Transverse colon (tissue), 4 donors: ENCODE data around the gene HS1BP3. TPM values are rescaled to one million over a fixed set of nuclear protein-coding genes. Genes with fewer than 3 reads are reported as not detected.

Source experiments
- DNase-seq: peaks from one replicate; pipeline ENCODE4 v3.0.0-alpha.2; 2019
- H3K27ac ChIP-seq, 4 donors: fragments of 200-600 bp; sonication (generic); 2 replicates each; pipeline ENCODE4 v1.5.1; 2016 to 2018; ENCODE audit warnings: inconsistent platforms in 4 of 4
- H3K27me3 ChIP-seq: fragments of 200-600 bp; sonication (generic); 2 replicates; pipeline ENCODE4 v1.5.1; 2017; ENCODE audit warnings: inconsistent platforms
- H3K36me3 ChIP-seq, 4 donors: fragments of 200-600 bp; sonication (generic); 2 replicates each; pipeline ENCODE4 v1.5.1; 2017 to 2019; ENCODE audit warnings: inconsistent platforms in 4 of 4
- H3K4me1 ChIP-seq, 4 donors: fragments of 200-600 bp; sonication (generic); 2 replicates each; pipeline ENCODE4 v1.5.1; 2017 to 2020; ENCODE audit warnings: inconsistent platforms in 4 of 4
- H3K4me3 ChIP-seq, 4 donors: fragments of 200-600 bp; sonication (generic); 1 replicate in 1 of 4; 2 replicates in 3 of 4; pipeline versions ENCODE4 v1.5.1 to v1.6.1; 2017 to 2019; ENCODE audit warnings: inconsistent platforms in 4 of 4
- H3K9me3 ChIP-seq, 2 donors: fragments of 200-600 bp; sonication (generic); 2 replicates each; pipeline ENCODE4 v1.5.1; 2017 to 2019; ENCODE audit warnings: inconsistent platforms in 2 of 2
- EP300 ChIP-seq: sonication (generic); formaldehyde crosslinking; IDR thresholded peaks from one replicate; pipeline ENCODE4 v1.6.1; 2017; ENCODE audit warnings: antibody characterized with exemption, low read depth
- POLR2A ChIP-seq: fragments of 450-650 bp; IDR thresholded peaks from one replicate; pipeline ENCODE4 v1.6.1; 2016; ENCODE audit warnings: antibody characterized with exemption, mild to moderate bottlenecking, moderate library complexity
- POLR2AphosphoS5 ChIP-seq, 3 donors: sonication (generic); formaldehyde crosslinking; IDR thresholded peaks; one replicate each; pipeline ENCODE4 v1.6.1; 2016; ENCODE audit warnings: antibody characterized with exemption in 3 of 3
- WGBS, 2 donors: methylation state at CpG; one replicate each; pipeline ENCODE4 v1.1.5; 2018; ENCODE audit warnings: low coverage in 1 of 2; 5-methylcytosine and 5-hydroxymethylcytosine counted together
- in situ Hi-C, 4 donors: fragments of 200-750 bp; cut with MboI; loops; one replicate each; pipeline versions ENCODE4 v1.15.0 to v1.15.1; 2017; ENCODE audit warnings: low sequenced_read_pairs in 3 of 4, low pct_ligation_motif_present in 1 of 4, low pct_unique_long_range_greater_than_20kb in 1 of 4
- intact Hi-C: fragments of 100-400 bp; cut with DNase I; formaldehyde crosslinking; loops from one replicate; pipeline ENCODE4 v1.15.1; 2023; ENCODE audit warnings: low total_unique reads
- total RNA-seq, 4 donors: library from RNA; depleted of rRNA; stranded (reverse); fragments of >200 nt; gene quantifications; one replicate each; pipeline ENCODE4 v1.1.0, GENCODE V29; 2016
- TF ChIP-seq, protein P1 (sequence below), 5 experiments: fragments of 200-600 bp in 3 of 5; fragments of 450-650 bp in 2 of 5; sonication (generic) in 3 of 5; IDR thresholded peaks; 1 replicate in 2 of 5; 2 replicates in 3 of 5; pipeline ENCODE4 v1.5.1; 2016 to 2017; ENCODE audit warnings: antibody characterized with exemption in 5 of 5, inconsistent platforms in 3 of 5, mild to moderate bottlenecking in 2 of 5, moderate library complexity in 1 of 5

HS1BP3 gene
- total RNA-seq, 4 donors from 2014 or later: 29.5 to 44.2 (median 33.1) TPM

GRCh38 chr2:20663196-20664070, 12.5 kb upstream of the HS1BP3 start:
- intact Hi-C loops (no loop called here), in situ Hi-C loops (loop anchor here (5.0 to 25.0 kb wide), 3 partner anchors 299 to 449 kb away; partner anchors contain the start of gene TDRD15 (in 3 of the 4))
- WGBS, 2 donors: 42 to 50% methylated on average over 3 to 7 of the region's 7 CpGs
- Histone ChIP-seq H3K4me3 (no peak overlapping the region), H3K36me3 (no peaks in the 10 kb centered on the region), H3K9me3 (no peaks in the 10 kb centered on the region), H3K27ac (no peak overlapping the region), H3K27me3 (peaks cover 82% of the 10 kb centered on the region), H3K4me1 (peaks cover 16 to 31% (median 24%) of the 10 kb centered on the region in 4 donors)
- TF ChIP-seq, protein P1, sequence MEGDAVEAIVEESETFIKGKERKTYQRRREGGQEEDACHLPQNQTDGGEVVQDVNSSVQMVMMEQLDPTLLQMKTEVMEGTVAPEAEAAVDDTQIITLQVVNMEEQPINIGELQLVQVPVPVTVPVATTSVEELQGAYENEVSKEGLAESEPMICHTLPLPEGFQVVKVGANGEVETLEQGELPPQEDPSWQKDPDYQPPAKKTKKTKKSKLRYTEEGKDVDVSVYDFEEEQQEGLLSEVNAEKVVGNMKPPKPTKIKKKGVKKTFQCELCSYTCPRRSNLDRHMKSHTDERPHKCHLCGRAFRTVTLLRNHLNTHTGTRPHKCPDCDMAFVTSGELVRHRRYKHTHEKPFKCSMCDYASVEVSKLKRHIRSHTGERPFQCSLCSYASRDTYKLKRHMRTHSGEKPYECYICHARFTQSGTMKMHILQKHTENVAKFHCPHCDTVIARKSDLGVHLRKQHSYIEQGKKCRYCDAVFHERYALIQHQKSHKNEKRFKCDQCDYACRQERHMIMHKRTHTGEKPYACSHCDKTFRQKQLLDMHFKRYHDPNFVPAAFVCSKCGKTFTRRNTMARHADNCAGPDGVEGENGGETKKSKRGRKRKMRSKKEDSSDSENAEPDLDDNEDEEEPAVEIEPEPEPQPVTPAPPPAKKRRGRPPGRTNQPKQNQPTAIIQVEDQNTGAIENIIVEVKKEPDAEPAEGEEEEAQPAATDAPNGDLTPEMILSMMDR (IDR thresholded peaks at IDR 0.05): no peak
- TF ChIP-seq POLR2AphosphoS5 (IDR thresholded peaks at IDR 0.05) (no peak), EP300 (no peak), POLR2A (no peak)
- DNase-seq: no peak

DNA sequence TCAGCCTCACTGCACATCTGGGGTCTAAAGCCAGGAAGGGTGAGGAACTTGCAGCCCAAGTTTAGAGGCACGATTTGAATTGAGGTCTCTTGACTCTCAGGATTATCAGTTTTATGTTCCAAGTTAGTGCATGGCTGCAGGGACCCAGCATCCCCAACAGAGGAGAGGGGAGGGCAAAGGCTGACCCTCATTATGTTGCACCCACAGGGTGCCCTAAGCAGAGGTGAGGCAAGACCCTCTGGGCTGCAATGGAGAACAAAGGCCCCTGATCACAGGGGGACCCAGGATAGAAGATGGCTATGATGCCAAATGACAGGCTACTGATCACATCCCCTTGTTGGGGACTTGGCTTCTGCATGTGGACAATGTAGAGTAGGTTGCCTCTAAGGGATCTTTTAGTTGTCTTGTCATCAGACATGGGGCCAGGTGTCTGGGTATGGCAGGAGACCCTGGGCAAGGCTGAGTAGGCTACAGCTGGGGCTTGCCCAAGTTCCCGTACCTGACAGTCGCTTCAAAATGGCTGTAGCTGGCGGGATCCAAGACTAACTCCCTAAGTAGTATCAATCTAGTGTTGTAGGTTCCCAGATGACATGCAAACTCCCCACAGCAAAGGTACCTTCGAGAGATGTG, 11.5 kb upstream of the HS1BP3 start:
- Histone ChIP-seq H3K4me1 (peaks cover 16 to 27% (median 21%) of the 10 kb centered on the region in 4 donors), H3K4me3 (no peak overlapping the region), H3K27me3 (peaks cover 72% of the 10 kb centered on the region), H3K36me3 (no peaks in the 10 kb centered on the region), H3K27ac (no peak overlapping the region), H3K9me3 (no peaks in the 10 kb centered on the region)
- no peak for DNase-seq
- 74% methylated on average over 5 of the region's 5 CpGs; no CpG with 5 or more reads in 1 of the 2 donors for WGBS, 2 donors
- in situ Hi-C loops (loop anchor here (5.0 to 25.0 kb wide), 3 partner anchors 300 to 450 kb away; partner anchors contain the start of gene TDRD15 (in 3 of the 4)), intact Hi-C loops (no loop called here)
- TF ChIP-seq POLR2A: no peak
- no peak for TF ChIP-seq POLR2AphosphoS5 (IDR thresholded peaks at IDR 0.05)
- TF ChIP-seq EP300: no peak
- TF ChIP-seq, protein P1 (IDR thresholded peaks at IDR 0.05): no peak

DNA sequence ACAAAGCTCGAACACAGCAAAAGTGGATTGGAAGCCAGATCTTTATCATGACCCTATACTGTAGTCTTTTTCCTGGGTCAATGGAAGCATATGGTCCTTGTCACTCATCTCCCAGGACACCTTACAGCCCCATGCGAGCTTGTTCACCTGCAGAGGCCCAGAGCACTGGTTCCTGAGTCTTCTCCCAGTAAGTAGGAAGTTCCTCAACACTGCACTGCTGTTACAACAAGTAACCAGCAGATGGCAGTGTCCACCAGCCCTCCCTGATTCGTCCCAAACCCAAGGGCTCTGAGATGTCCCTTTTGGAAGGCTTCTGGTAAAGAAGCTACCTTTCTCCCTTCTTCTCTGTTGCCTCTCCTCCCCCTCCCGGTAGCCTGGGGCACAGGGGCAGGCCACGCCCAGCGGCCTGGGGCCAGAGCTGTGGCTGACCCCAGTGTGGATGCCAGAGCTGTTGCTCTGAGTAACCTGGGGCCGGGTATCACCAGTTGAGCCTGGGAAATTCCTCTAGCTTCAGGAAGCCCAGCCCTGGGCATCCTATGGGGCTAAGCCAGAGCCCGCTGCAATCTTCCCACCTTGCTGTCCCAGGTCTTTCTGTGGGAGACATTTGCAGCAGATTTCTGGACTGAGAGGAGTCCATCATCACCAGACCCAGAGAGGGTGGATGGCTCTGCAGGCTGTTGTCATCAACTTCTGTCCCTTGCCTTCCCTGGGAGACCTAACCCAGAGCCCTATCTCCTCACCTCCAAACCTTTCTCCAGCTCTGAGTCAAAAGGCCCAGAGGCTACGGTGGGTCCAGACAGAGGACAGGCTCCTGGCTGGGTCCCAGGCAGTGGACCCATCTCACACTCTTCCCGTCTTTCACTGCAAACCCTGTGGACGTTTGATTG, 10.8 kb upstream of the HS1BP3 start:
- 32 to 53% methylated on average over 4 to 10 of the region's 11 CpGs for WGBS, 2 donors
- in situ Hi-C loops: loop anchor here (5.0 to 25.0 kb wide), 3 partner anchors 301 to 451 kb away; partner anchors contain the start of gene TDRD15 (in 3 of the 4)

More for the DNA sequence above, 10.8 kb upstream of the HS1BP3 start:
- Histone ChIP-seq H3K27ac (no peak overlapping the region), H3K4me3 (no peak overlapping the region), H3K4me1 (peaks cover 15 to 22% (median 16%) of the 10 kb centered on the region in 4 donors), H3K9me3 (no peaks in the 10 kb centered on the region), H3K36me3 (no peaks in the 10 kb centered on the region), H3K27me3 (peaks cover 66% of the 10 kb centered on the region)
- no peak for TF ChIP-seq POLR2AphosphoS5 (IDR thresholded peaks at IDR 0.05)
- TF ChIP-seq EP300: no peak
- TF ChIP-seq POLR2A: no peak
- TF ChIP-seq, protein P1 (IDR thresholded peaks at IDR 0.05): peak; percentile 93 to 99 (median 96)
- intact Hi-C loops: no loop called here
- peak; percentile 73 for DNase-seq
